GM21723 (cell line): Measurements from ENCODE around the gene FRMD4A.
"Not testable (repeated sequence)": the region's sequence is repeated elsewhere in the genome, so short reads cannot be mapped to it uniquely, and the experiment has no call there.

Experiments
- ATAC-seq: cut with Tn5 transposase; IDR thresholded peaks from one replicate; pipeline ENCODE4 v1.9.1; 2021; ENCODE audit warnings: mild to moderate bottlenecking, moderate library complexity; ENCODE audit not compliant: unreplicated experiment

The FRMD4A gene

GRCh38 chr10:13960603-13961002 lies 370.1 kb downstream of the FRMD4A start:
- ATAC-seq: no peak

- no peak for ATAC-seq
Observed at GRCh38 chr10:13959443-13960359, 371.0 kb downstream of the FRMD4A start.

- ATAC-seq: no peak
Observed at GRCh38 chr10:13957856-13958255, 372.9 kb downstream of the FRMD4A start.

- no peak for ATAC-seq
Observed at GRCh38 chr10:13956826-13957225, 373.9 kb downstream of the FRMD4A start.

- no peak for ATAC-seq
Observed at GRCh38 chr10:13955409-13956068, 375.2 kb downstream of the FRMD4A start.

GRCh38 chr10:13954195-13954594 lies 376.5 kb downstream of the FRMD4A start:
- not testable (repeated sequence) for ATAC-seq

- no peak for ATAC-seq
Observed at GRCh38 chr10:13953371-13953770, 377.4 kb downstream of the FRMD4A start.

- ATAC-seq: no peak
Observed at GRCh38 chr10:13950543-13950939, 380.2 kb downstream of the FRMD4A start.

GRCh38 chr10:13949844-13950542 lies 380.7 kb downstream of the FRMD4A start:
- no peak for ATAC-seq

GRCh38 chr10:13946209-13946460 lies 384.6 kb downstream of the FRMD4A start:
- no peak for ATAC-seq

GRCh38 chr10:13945390-13946208 lies 385.1 kb downstream of the FRMD4A start:
- ATAC-seq: no peak

- no peak for ATAC-seq
Observed at GRCh38 chr10:13944823-13945222, 385.9 kb downstream of the FRMD4A start.

GRCh38 chr10:13943735-13944398 lies 386.9 kb downstream of the FRMD4A start:
- ATAC-seq: no peak

GRCh38 chr10:13942035-13942434 lies 388.7 kb downstream of the FRMD4A start:
- no peak for ATAC-seq

- ATAC-seq: no peak
Observed at GRCh38 chr10:13939391-13939790, 391.3 kb downstream of the FRMD4A start.

GRCh38 chr10:13938950-13939349 lies 391.8 kb downstream of the FRMD4A start:
- ATAC-seq: no peak

GRCh38 chr10:13936826-13937225 lies 393.9 kb downstream of the FRMD4A start:
- ATAC-seq: no peak

- ATAC-seq: no peak
Observed at GRCh38 chr10:13930120-13930519, 400.6 kb downstream of the FRMD4A start.

GRCh38 chr10:13928451-13928850 lies 402.3 kb downstream of the FRMD4A start:
- no peak for ATAC-seq

- no peak for ATAC-seq
Observed at GRCh38 chr10:13925971-13926780, 404.5 kb downstream of the FRMD4A start.
